Measurements from ENCODE around the gene SLC6A3. TPM values are rescaled to one million over a fixed set of nuclear protein-coding genes. Genes with fewer than 3 reads are reported as not detected.

SLC6A3 gene
- total and polyA plus RNA-seq, 2 donors (not counting 1 experiment from before 2014, with no cell fraction given), result not detected

DNA sequence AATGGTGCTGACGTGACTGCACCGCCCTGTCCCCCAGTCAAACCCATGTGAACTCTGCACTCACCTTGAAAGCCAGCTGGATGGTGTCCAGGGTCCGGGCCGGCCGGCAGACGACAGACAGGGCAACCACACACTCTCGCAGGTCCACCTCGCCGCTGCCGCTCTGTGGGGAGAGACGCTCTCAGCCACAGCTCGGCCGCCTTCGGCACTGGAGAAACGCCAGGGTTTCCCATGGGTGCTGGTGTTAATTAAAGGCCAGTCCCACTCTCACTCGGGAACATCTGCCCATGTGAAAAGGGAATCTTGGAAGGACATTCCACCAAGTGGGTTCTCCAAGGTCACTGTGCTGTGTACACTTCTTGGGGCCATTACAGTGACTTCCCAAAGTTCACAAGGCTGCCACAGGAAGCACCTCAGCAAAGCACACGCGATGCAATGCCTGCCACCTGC lies 25.5 kb upstream of the SLC6A3 start:
- Histone ChIP-seq H3K27me3 (ENCODE audit: control insufficient read depth, insufficient read depth, low read length) (no peaks in the 10 kb centered on the region), H3K79me2 (ENCODE audit: control insufficient read depth, insufficient read depth, low read length) (no peaks in the 10 kb centered on the region), H3K4me1 (ENCODE audit: control insufficient read depth, extremely low read depth, insufficient read depth, low read length) (no peaks in the 10 kb centered on the region), H3K9ac (ENCODE audit: insufficient read depth, low read length) (no peak overlapping the region), H2AFZ (ENCODE audit: low read length) (no peak overlapping the region), H3K9me3 (ENCODE audit: control insufficient read depth, insufficient read depth, low read depth, low read length) (no peaks in the 10 kb centered on the region), H4K20me1 (ENCODE audit: control insufficient read depth, extremely low read depth, insufficient read depth, low read length) (no peaks in the 10 kb centered on the region), H3K27ac (ENCODE audit: insufficient read depth, low read length) (no peak overlapping the region), H3K36me3 (ENCODE audit: control insufficient read depth, insufficient read depth, low read length) (peaks cover 47% of the 10 kb centered on the region), H3K4me3 (replicated peaks in 1 of 4; ENCODE audit: control extremely low read depth in 1 of 4, insufficient read depth in 1 of 4, low read depth in 3 of 4, low read length in 4 of 4) (no peak overlapping the region), H3K4me2 (ENCODE audit: extremely low read depth, insufficient read depth, low read length) (no peak overlapping the region)
- no peak for DNase-seq (ENCODE audit: low read depth in 2 of 2)
- TF ChIP-seq EZH2 (IDR thresholded peaks at IDR 0.05; ENCODE audit: low read length, missing control alignments), result no peak
- TF ChIP-seq, protein P1, sequence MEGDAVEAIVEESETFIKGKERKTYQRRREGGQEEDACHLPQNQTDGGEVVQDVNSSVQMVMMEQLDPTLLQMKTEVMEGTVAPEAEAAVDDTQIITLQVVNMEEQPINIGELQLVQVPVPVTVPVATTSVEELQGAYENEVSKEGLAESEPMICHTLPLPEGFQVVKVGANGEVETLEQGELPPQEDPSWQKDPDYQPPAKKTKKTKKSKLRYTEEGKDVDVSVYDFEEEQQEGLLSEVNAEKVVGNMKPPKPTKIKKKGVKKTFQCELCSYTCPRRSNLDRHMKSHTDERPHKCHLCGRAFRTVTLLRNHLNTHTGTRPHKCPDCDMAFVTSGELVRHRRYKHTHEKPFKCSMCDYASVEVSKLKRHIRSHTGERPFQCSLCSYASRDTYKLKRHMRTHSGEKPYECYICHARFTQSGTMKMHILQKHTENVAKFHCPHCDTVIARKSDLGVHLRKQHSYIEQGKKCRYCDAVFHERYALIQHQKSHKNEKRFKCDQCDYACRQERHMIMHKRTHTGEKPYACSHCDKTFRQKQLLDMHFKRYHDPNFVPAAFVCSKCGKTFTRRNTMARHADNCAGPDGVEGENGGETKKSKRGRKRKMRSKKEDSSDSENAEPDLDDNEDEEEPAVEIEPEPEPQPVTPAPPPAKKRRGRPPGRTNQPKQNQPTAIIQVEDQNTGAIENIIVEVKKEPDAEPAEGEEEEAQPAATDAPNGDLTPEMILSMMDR (conservative IDR thresholded peaks at IDR 0.05 in 1 of 2, IDR thresholded peaks at IDR 0.05 in 1 of 2; ENCODE audit: low read depth in 1 of 2, low read length in 2 of 2), result no peak

DNA sequence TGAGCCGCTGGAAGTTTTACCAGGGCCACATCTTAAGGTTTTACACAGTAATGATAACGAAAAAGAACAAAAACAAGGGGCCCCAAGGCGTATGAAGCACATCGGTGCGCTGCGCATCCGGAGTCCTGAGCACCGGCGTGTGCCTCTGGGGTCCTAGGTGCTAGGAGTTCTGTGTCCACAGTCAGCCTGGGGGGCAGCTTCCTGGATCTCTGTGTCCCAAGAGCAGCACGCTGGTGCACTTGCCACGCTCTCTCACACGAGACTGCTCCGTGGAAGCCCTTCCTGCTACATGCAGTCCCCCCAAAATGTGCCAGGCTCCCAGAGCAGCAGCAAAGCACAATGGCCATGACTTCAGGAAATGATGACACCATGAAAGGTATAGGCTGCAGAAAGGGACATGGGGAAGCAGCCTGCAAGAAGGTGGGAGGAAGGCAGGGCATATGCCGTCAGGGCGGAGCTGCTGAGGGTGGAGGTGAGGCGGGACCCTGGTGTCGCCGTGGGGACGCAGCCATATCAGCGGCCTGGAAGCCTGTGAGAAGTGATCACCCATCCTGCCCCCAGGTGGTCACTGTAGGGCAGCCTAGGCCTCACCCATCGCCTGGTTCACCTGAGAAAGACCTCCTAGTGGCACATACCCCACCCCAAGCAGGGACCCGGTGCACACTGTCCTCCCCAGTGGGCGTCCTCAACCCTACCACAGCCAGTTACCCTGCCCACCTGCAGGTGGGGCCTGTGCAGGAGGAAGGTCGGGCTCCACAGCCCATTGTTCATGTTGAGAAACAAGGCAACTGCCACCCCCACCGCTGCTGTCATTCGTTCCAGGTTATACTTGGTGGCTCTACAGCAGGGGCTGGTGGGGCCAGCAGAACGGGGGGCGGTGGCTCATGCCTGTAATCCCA lies 23.6 kb upstream of the SLC6A3 start:
- Histone ChIP-seq H3K27me3 (ENCODE audit: control insufficient read depth, insufficient read depth, low read length) (no peaks in the 10 kb centered on the region), H4K20me1 (ENCODE audit: control insufficient read depth, extremely low read depth, insufficient read depth, low read length) (no peaks in the 10 kb centered on the region), H3K36me3 (ENCODE audit: control insufficient read depth, insufficient read depth, low read length) (peaks cover 47% of the 10 kb centered on the region), H3K9me3 (ENCODE audit: control insufficient read depth, insufficient read depth, low read depth, low read length) (no peaks in the 10 kb centered on the region), H3K4me3 (replicated peaks in 1 of 4; ENCODE audit: control extremely low read depth in 1 of 4, insufficient read depth in 1 of 4, low read depth in 3 of 4, low read length in 4 of 4) (no peak overlapping the region), H3K79me2 (ENCODE audit: control insufficient read depth, insufficient read depth, low read length) (no peaks in the 10 kb centered on the region), H3K9ac (ENCODE audit: insufficient read depth, low read length) (no peak overlapping the region), H3K4me2 (ENCODE audit: extremely low read depth, insufficient read depth, low read length) (no peak overlapping the region), H3K4me1 (ENCODE audit: control insufficient read depth, extremely low read depth, insufficient read depth, low read length) (no peaks in the 10 kb centered on the region), H2AFZ (ENCODE audit: low read length) (no peak overlapping the region), H3K27ac (ENCODE audit: insufficient read depth, low read length) (no peak overlapping the region)
- TF ChIP-seq, protein P1 (conservative IDR thresholded peaks at IDR 0.05 in 1 of 2, IDR thresholded peaks at IDR 0.05 in 1 of 2; ENCODE audit: low read depth in 1 of 2, low read length in 2 of 2), result no peak
- no peak for TF ChIP-seq EZH2 (IDR thresholded peaks at IDR 0.05; ENCODE audit: low read length, missing control alignments)
- no peak for DNase-seq (ENCODE audit: low read depth in 2 of 2)

DNA sequence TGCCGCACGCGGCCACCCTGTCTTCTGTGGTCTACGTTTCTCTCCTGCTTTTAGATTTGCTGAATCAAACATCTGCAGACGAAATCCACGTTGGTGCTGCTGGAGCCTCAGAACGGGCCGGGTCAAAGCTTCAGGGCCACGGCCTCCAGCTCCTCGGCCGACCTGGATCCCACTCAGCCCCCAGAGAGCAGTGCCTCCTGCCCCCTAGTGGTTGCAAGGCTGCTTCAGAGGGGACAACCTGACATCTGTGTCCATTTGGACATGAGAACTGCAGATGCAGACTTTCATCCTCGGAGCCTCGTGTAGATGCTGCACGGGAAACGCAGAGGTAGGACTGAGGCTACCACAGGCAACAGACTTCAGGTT lies 23.0 kb upstream of the SLC6A3 start:
- DNase-seq (ENCODE audit: low read depth in 2 of 2), result peak in 1 of 2 donors; percentile 16
- H3K9me3 ChIP-seq (ENCODE audit: control insufficient read depth, insufficient read depth, low read depth, low read length), result no peaks in the 10 kb centered on the region
- no peak overlapping the region for H2AFZ ChIP-seq (ENCODE audit: low read length)
- H3K36me3 ChIP-seq (ENCODE audit: control insufficient read depth, insufficient read depth, low read length), result peaks cover 49% of the 10 kb centered on the region
- H3K4me3 ChIP-seq (replicated peaks in 1 of 4; ENCODE audit: control extremely low read depth in 1 of 4, insufficient read depth in 1 of 4, low read depth in 3 of 4, low read length in 4 of 4), result no peak overlapping the region
- H3K4me1 ChIP-seq (ENCODE audit: control insufficient read depth, extremely low read depth, insufficient read depth, low read length), result no peaks in the 10 kb centered on the region
- TF ChIP-seq, protein P1 (conservative IDR thresholded peaks at IDR 0.05 in 1 of 2, IDR thresholded peaks at IDR 0.05 in 1 of 2; ENCODE audit: low read depth in 1 of 2, low read length in 2 of 2), result peak; percentile 24 to 55
- no peak for TF ChIP-seq EZH2 (IDR thresholded peaks at IDR 0.05; ENCODE audit: low read length, missing control alignments)
- no peak overlapping the region for H3K27ac ChIP-seq (ENCODE audit: insufficient read depth, low read length)
- H3K79me2 ChIP-seq (ENCODE audit: control insufficient read depth, insufficient read depth, low read length), result no peaks in the 10 kb centered on the region
- H3K4me2 ChIP-seq (ENCODE audit: extremely low read depth, insufficient read depth, low read length), result no peak overlapping the region
- no peaks in the 10 kb centered on the region for H3K27me3 ChIP-seq (ENCODE audit: control insufficient read depth, insufficient read depth, low read length)
- no peak overlapping the region for H3K9ac ChIP-seq (ENCODE audit: insufficient read depth, low read length)
- H4K20me1 ChIP-seq (ENCODE audit: control insufficient read depth, extremely low read depth, insufficient read depth, low read length), result no peaks in the 10 kb centered on the region

Data from fibroblast of lung (primary cell).